Right hindlimb (tissue), 1 donor: ENCODE measurements around the gene CDH12.

Source experiments
- DNase-seq: peaks from one replicate; pipeline ENCODE4 v3.0.0-alpha.2; 2018

Gene CDH12

DNA sequence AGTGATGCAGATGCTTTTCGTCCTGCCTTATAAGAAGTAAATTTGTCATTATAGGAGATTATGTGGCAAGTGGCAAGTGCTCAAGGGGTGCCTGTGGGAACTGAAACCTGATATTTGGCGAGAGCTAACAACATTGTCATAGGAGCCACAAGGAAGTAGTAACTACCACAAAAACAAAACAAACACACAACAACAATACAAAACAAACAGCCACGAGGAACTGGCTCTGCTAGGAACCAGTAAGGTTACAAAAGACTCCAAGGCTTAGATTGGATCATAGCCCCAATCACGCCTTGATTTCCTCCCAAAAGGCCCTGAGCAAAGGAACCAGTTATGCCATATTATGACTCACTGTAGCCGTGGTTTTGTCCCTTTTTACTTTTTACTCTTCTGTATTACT lies 1045.2 kb downstream of the CDH12 start:
- no peak for DNase-seq

DNA sequence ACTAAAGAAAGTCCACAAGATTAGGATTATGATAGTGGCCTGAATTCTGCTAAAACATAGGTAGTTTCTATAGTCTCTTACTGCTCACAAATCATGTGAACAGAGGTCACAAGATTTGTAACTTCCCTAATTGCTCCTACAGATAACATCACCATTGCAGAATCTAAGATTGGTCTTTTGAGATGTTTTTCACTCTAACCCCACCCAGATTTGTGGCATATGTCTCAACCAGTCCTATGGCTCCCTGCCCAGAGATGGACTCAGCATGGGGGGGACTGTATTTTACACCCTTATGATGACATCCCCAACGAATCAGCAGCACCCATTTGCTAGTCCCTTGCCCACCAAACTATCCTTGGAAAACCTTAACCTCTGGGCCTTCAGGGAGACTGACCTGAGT lies 1046.2 kb downstream of the CDH12 start:
- no peak for DNase-seq

DNA sequence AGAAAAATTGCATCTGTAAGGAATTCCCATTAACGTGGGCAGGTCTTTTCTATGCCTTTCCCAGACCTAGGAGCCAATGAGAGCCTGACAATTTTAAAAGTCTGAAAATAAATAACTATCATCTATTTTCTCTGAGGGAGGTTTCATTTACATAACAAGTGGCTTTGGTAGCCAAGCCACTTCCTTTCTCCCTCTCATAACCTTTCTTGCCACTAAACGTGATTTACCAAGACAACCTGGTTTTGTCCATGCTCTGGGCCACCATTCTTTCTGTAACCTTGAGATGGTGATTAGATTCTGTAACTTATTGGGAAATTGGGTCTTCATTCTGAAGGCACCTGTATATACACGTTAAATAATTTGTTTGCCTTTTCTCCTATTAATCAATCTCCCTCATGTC lies 1046.9 kb downstream of the CDH12 start:
- DNase-seq, result no peak

DNA sequence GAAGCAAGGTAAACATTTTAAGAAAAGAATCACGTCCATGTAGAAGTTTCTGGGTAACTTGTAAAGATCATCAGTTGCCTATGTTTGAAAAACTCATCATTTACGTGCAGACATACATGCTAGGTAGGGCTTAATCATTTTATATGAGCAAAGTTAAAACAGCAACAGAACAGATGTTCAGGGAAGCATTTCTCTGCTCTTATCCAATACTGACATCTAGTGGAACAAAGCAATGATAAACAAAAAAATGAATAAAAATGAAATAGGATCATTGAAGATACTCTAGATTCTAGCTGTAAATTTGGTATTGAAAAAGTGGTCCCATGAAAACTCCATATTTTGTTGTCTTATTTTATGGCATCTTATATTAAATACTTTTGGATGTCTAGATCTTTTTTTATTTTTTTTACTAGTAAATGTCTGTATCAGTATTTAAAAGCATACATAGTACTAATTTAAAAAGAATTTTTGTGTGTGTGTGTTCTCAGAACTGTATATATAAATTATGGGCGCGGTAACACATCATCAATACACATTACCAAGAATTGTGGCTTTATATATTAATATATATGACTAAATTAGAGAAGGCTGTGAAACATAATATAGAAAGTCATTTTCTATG lies 1050.2 kb downstream of the CDH12 start:
- DNase-seq, result no peak

DNA sequence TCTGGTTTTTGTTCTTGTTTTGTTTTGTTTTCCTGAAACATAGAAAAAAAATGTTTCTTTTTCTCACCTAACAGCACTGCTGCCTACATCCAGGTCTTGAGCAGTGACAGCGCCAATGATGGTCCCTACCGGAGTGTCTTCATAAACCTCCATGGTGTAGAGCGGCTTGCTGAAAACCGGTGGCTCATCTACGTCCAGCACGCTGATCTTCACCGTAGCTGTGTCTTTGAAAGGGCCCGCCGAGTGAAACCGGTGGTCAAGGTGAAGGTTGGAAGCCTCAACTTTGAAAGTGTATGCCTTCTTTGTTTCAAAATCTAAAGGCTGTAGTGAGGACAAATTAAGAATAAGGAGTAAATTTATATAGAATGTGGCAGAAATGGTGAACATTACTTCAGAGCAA lies 1051.0 kb downstream of the CDH12 start:
- DNase-seq, result no peak

DNA sequence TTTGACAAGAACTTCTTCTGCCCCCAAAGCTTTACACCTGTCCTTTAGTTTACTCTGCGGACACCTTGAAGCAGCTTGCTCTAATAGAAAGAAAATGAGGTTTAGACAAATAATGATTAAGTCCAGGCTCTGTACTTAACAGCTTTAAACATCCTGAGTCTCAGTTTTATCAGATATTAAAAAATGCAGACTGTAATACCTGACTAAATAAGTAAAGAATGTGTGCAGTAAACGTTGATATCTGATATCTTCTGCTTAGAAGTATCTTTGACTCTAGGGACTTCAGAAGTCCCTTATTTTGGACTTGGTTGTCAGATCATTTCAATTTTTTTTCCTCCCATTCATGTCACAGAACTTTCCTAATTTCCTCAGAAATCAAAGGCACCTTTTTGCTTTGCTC lies 1060.4 kb downstream of the CDH12 start:
- no peak for DNase-seq

DNA sequence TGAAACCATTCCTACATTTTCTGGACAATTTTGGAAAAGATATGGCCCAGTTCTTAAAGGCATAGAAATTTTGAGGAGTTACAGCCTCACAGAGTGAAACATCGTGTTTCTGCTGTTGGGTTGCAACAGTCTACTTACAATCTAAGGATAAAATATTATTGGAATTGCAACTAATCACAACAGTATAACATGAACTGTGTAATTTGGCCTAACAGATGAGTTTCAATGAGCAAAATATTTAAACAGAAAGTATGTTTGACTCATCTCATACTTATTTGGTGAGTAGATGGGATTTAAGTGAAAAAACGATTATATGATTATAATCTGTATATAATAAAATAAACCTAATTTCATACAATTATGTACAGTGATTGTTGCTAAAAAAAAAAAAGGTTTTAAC lies 1061.8 kb downstream of the CDH12 start:
- DNase-seq, result no peak

DNA sequence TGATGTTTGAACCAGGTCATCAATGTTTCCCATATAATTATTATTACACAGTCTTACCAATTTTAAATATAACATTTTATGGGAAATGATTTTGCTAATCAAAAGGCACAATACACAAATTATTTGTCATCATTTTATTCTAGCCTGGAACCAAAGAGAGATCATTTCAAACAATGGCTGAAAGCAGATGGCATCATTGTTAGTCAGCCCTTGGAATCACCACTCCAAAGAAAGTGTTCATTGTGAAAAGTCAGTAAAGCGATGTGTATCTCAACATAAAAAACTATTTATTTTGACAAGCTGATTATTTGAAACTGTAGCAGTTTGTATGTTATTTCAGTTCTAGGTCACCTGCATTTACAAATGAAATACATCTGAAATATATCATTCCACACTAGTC lies 1068.7 kb downstream of the CDH12 start:
- DNase-seq, result no peak

DNA sequence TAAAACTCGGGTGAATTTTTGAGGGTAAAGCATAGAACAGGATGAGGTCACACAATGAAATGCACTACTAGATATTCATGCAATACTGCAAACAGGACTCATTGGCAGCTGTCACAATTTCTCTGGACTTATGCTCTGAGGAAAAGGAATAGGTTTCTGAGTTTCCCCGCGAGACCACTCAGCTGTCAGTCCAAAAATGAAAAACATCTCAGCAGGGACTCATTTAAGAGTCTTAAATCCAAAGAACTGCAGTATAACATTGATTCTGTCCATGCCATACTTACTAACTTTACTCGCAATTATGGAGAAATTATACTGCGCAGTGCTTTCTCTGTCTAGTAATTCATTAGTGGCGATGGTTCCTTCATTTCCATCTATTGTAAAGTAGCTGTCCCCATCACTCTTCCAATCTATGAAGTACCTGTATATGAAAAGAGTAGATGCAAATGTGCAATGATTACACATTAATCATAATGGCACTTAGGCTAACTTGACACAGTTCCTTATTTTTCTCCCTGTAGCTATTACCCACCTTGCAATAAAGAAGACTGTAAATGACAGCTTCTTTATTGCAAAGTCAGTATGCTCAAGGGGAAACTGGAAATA lies 1070.0 kb downstream of the CDH12 start:
- no peak for DNase-seq

DNA sequence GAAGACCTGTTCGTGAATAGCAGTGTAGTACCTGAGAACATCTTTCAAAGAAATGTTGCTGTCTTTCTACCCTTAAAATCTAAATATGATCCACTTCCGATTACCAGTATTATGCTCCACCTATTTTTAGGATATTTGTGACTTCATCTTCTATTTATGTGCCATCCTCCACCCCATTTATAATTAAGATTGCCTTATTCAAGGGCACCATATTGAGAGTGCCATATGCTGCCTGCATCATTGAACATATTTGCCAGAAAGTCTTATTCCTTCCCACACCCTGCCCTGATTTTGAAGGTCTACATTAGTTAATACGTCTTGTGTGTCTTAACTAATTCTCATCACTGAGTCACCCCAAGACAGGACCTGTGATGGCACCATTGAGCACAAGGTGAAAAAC lies 1076.7 kb downstream of the CDH12 start:
- DNase-seq, result no peak

DNA sequence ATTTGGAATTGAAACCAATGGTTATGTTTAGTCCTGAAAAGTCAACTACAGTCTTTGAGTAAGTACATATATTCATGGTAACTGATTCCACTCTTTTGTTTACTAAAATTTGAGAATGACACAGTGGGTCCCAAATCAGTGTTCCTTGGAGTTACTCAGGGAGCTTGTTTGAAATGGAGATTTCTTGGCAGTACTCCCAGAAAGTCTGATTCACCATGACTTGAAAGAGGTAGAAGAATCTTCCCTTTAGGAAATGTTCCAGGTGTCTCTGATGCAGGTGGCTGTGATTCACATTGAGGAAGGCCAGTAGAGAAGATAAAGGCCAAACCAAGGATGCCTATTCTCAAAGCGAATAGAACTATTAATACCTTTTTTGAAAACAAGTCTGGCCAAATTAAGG lies 1078.3 kb downstream of the CDH12 start:
- no peak for DNase-seq

DNA sequence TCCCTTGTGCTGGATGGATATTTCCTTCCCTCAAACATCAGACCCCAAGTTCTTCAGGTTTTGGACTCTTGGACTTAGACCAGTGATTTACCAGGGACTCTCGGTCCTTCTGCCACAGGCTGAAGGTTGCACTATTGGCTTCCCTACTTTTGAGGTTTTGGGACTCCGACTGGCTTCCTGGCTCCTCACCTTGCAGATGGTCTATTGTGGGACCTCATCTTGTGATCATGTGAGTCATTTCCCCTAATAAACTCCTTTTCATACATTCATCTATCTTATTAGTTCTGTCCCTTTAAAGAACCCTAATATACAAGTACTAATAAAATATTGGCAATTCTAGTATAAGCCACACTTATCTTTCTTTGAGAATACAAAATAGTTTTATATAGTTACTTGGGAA lies 1078.9 kb downstream of the CDH12 start:
- no peak for DNase-seq

DNA sequence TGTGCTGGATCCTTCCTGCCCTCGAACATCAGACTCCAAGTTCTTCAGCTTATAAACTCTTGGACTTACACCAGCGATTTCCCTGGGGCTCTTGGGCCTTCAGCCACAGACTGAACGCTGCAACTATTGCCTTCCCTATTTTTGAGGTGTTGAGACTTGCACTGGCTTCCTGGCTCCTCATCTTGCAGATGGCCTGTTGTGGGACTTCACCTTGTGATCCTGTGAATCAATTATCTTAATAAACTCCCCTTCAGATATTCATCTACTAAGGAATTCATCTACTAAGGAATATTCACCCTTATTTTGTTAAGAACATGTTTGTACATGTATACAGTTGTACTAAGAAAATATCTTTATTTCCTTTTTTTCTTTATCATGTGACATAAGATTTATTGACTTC lies 1079.7 kb downstream of the CDH12 start:
- no peak for DNase-seq

DNA sequence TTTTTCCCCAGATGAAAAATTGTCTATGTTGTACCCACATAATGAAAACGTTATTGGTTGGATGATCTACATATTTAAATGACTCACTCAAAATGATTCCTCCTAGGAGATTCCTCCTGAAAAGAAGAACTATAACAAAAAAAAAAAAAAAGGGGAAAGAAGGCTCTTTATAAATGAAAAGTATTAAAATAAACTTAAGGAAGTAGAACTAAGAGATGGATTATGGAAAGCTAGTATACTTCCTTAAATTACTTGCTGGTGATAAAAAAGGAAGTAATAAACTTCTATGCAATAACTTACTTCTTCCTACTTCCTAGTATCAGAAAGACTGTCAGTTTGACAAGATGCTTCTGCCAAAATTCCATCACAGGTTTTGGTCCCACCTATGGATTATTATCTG lies 1087.7 kb downstream of the CDH12 start:
- DNase-seq, result no peak

DNA sequence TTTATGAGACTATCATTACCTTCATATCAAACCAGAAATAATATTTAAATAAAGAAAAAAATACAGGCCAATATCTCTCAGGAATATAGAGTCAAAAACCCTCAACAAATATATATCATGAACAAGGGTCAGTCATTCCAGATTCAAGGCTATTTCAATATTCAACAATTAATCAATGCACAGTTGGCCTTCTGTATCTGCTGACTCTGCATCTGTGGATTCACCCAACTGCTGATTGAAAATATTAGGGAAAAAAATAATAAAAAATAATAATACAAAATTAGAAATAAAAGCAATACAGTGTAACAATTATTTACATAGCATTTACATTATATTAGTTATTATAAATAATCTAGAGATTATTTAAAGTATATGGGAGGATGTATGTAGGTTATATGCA lies 1114.0 kb downstream of the CDH12 start:
- DNase-seq, result no peak

DNA sequence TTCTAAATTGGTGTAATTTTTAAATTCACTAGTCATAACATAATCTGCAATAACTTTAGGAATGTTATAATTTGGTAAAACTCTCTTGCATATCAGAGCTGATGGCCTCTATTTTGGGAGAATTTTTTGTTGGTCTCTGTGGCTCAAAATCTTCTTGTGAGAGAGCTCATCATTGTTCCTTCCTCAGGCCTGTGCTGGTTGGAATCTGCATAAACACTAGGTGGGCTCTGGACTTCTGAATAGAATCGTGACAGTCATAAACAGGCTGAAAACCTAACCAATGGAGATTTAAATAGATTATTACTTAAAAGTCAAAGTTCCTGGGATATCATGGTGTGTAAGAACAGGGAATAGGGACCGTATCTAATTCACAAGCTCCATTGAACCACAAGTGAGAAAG lies 1129.6 kb downstream of the CDH12 start:
- DNase-seq, result no peak

DNA sequence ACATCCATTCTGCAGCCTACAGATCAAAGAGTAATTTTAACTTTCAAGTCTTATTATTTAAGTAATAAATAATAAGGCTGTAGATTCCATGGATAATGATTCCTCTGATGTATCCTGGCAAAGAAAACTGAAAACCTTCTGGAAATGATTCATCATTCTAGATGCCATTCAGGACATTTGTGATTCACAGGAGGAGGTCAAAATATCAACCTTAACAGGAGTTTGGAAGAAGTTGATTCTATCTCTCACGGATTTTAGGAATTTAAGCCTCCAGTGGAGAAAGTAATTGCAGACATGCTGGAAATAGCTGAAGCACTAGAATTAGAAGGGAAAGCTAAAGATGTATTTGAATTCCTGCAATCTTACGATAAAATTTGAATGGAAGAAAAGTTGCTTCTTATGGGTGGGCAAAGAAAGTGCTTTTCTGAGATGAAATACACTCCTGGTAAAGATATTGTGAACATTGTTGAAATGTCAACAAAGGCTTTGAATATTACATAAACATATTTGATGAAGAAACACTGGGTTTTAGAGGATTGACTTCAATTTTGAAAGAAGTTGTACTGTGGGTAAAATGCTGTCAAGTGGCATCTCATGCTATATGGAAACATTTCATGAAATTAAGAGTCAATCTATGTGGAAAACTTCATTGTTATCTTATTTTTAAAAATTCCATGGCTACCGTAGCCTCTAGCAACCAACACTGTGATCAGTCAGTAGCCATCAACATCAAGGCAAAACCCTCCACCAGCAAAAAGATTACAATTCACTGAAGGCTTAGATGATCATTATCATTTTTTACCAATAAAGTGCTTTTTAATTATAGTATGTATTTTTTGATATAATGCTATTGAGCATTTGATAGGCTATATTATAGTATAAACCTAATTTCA lies 1141.0 kb downstream of the CDH12 start:
- no peak for DNase-seq

DNA sequence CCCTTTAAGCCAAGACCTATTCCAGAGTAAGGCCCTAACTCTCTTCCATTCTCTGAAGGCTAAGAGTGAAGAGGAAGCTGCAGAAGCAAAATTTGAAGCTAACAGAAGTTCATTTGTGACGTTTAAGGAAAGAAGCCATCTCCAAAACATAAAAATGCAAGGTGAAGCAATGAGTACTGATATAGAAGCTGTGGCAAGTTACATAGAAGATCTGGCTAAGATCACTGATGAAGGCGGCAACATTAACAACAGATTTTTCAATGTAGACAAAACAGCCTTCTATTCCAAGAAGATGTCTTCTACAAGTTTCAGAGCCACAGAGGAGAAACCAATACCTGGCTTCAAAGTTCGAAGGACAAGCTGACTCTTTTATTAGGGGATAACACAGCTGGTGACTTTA lies 1143.4 kb downstream of the CDH12 start:
- DNase-seq, result no peak

DNA sequence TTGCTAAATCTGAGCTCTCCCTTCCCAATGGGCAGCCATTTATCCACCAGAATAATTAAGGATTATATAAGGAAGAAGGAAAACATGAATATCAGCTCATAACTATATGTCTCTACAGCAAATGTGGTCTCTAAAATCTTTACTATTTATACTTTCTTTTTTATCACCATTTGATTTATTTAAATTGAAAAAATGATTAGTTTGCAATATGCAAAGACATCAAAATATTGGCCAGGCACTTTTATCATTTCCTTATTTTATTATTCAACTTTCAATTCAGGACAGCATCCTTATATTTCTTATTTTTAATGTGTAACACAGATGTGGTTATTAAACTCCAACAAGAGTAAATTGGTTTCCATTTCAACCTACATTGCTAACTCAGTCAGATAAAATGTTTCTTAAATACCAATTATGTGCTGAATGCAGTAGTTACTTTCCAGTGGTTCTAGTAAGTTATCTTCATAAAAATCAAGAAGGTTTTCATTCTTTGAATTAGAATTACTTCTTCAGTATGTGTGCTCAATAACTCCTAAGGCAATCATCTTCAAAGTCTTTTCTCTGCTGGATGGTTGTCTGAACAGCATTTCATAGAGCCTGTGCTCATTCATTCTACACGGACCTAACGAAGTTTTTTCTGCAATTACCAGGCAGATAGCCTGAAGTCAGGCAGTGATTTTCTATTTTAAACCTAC lies 1148.0 kb downstream of the CDH12 start:
- no peak for DNase-seq

DNA sequence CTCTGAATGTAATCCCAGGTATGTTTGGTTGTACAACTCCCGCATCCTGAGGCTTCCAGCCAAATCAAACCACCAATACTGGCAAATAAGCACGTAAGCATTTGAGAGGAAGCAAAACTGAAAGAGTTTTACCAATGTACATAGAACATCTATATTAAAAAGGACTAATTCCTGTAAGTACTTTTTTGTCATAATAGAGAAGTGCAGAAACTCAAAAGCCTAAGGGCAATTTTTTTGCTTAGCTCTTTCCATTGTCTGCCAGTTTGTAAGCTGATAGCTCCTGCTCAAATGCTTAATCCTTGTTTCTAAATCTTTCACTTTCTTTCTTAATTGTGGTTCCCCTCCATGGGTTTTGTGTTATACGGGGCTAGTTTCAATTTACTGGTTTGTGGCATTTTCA lies 1151.8 kb downstream of the CDH12 start:
- DNase-seq, result no peak
